Brain microvascular endothelial cell (primary cell): ENCODE measurements around the gene NIPSNAP3A.

ENCODE experiments used
- DNase-seq: peaks from one replicate; pipeline ENCODE4 v3.0.0-alpha.2; 2020
- H3K27ac ChIP-seq: fragments of 250-450 bp; sonication (Bioruptor Pico); 2 replicates; pipeline ENCODE4 v1.5.1; 2020; ENCODE audit warnings: mild to moderate bottlenecking, moderate library complexity
- H3K27me3 ChIP-seq: fragments of 250-450 bp; sonication (Bioruptor Pico); replicated peaks from 2 replicates; pipeline ENCODE4 v1.5.1; 2020; ENCODE audit warnings: mild to moderate bottlenecking
- H3K36me3 ChIP-seq: fragments of 250-450 bp; sonication (Bioruptor Pico); replicated peaks from 2 replicates; pipeline ENCODE4 v1.5.1; 2020; ENCODE audit warnings: mild to moderate bottlenecking
- H3K4me3 ChIP-seq: 2 replicates; pipeline ENCODE4 v1.5.1; 2011; ENCODE audit warnings: low read depth, mild to moderate bottlenecking, control low read depth, low read length, moderate library complexity
- CTCF ChIP-seq: IDR thresholded peaks from 2 replicates; pipeline ENCODE4 v1.5.1; 2011; ENCODE audit warnings: low read depth, mild to moderate bottlenecking, moderate library complexity, low read length, control low read depth, inconsistent platforms; ENCODE audit errors: missing control alignments
- in situ Hi-C: cut with HindIII; loops from 2 replicates; pipeline ENCODE4 v1.10.0; 2017; ENCODE audit warnings: low sequenced_read_pairs, low pct_ligation_motif_present

NIPSNAP3A gene

GRCh38 chr9:104740621-104741020 is 6.9 kb upstream of the NIPSNAP3A start:
- Histone ChIP-seq H3K27me3 (no peaks in the 10 kb centered on the region), H3K27ac (no peak overlapping the region), H3K36me3 (no peaks in the 10 kb centered on the region), H3K4me3 (no peak overlapping the region)
- in situ Hi-C loops = no loop called here
- no peak for TF ChIP-seq CTCF
- DNase-seq = peak; percentile 37

- in situ Hi-C loops = no loop called here
- TF ChIP-seq CTCF = peak; percentile 54
These were observed 4.0 kb upstream of the NIPSNAP3A start for GRCh38 chr9:104743376-104743985.

GRCh38 chr9:104745852-104746251 is 1.6 kb upstream of the NIPSNAP3A start:
- DNase-seq = no peak
- in situ Hi-C loops = no loop called here
- TF ChIP-seq CTCF = no peak
- Histone ChIP-seq H3K36me3 (no peaks in the 10 kb centered on the region), H3K4me3 (no peak overlapping the region), H3K27ac (no peak overlapping the region), H3K27me3 (no peaks in the 10 kb centered on the region)

More at GRCh38 chr9:104743376-104743985, 4.0 kb upstream of the NIPSNAP3A start:
- Histone ChIP-seq H3K27ac (no peak overlapping the region), H3K36me3 (no peaks in the 10 kb centered on the region), H3K27me3 (no peaks in the 10 kb centered on the region), H3K4me3 (no peak overlapping the region)
- DNase-seq = peak; percentile 47

GRCh38 chr9:104746285-104746684 is 1.2 kb upstream of the NIPSNAP3A start:
- H3K4me3 ChIP-seq = no peak overlapping the region
- H3K27me3 ChIP-seq = no peaks in the 10 kb centered on the region
- H3K36me3 ChIP-seq = no peaks in the 10 kb centered on the region
- no peak for TF ChIP-seq CTCF
- in situ Hi-C loops = no loop called here
- no peak overlapping the region for H3K27ac ChIP-seq
- no peak for DNase-seq

- H3K27ac ChIP-seq = no peak overlapping the region
- DNase-seq = no peak
- in situ Hi-C loops = no loop called here
These were observed 685 bp upstream of the NIPSNAP3A start for GRCh38 chr9:104746798-104747197.

More at GRCh38 chr9:104746798-104747197, 685 bp upstream of the NIPSNAP3A start:
- Histone ChIP-seq H3K4me3 (peak overlapping the region; percentile 83), H3K27me3 (no peaks in the 10 kb centered on the region), H3K36me3 (peaks cover 2% of the 10 kb centered on the region)
- TF ChIP-seq CTCF = no peak
